NCI-H1105 (cell line): Measurements from ENCODE around the gene GGT1.
"Not testable (repeated sequence)": the region's sequence is repeated elsewhere in the genome, so short reads cannot be mapped to it uniquely, and the experiment has no call there.

Experiments
- DNase-seq: peaks from one replicate; lab custom pipeline; 2025; lab: John Stamatoyannopoulos, UW

Gene GGT1

DNA sequence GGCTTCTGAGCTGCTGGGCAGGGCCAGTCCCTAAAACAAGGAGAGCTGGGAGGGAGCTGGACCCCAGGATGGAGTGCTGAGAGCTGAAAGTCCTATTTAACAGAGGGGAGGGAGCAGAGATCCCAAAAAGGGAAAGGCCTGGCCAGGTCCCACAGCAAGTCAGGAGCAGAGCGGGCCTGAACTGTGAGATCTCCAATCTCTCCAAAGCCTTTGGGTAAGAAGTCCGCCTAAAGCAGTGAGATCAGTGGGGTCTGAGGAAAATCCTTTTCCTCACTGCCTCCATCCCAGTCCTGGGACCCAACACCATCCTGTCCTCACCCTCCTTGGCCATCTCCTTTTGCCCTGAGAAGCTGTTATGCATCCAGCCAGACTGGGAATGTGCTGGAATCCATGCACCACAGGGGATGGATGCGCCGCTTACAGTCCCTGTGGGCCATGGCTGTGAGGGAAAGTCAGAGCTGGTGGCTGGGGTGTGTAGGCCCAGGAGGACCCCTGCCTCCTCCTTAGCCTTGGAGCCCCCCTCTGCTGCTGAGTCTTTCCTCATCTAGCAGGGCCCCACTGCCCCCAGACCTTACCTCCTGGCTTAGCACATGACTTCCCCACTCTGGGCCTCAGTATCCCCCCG is 18.7 kb upstream of the GGT1 start:
- DNase-seq, result no peak

GRCh38 chr22:24584871-24585411 is 18.1 kb upstream of the GGT1 start:
- DNase-seq, result no peak

- DNase-seq, result no peak
These were observed 17.5 kb upstream of the GGT1 start for GRCh38 chr22:24585461-24585860.

GRCh38 chr22:24585927-24586546 is 17.0 kb upstream of the GGT1 start:
- DNase-seq, result no peak

GRCh38 chr22:24587251-24587650 is 15.7 kb upstream of the GGT1 start:
- no peak for DNase-seq

DNA sequence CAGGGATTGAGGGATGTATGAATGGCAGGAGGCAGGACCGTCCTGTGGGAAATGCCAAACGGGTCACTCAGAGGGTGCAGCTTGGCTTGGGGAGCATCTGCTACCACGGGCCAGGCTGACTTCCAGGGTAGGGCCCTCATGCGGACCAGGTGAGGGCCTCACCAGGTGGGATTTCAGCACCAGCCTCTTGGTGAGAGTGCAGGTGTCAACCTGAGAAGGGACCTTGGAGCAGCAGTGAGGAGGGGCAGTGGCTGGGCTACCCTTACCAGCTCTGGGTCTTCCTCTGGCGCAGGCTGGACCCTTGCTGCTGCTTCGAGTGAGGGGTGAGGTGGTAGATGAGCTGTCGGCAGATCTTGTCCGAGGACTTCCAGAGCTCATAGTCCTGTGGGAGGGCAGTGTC is 15.0 kb upstream of the GGT1 start:
- DNase-seq, result no peak

GRCh38 chr22:24588381-24588756 is 14.6 kb upstream of the GGT1 start:
- no peak for DNase-seq

GRCh38 chr22:24588757-24589481 is 14.1 kb upstream of the GGT1 start:
- no peak for DNase-seq

DNA sequence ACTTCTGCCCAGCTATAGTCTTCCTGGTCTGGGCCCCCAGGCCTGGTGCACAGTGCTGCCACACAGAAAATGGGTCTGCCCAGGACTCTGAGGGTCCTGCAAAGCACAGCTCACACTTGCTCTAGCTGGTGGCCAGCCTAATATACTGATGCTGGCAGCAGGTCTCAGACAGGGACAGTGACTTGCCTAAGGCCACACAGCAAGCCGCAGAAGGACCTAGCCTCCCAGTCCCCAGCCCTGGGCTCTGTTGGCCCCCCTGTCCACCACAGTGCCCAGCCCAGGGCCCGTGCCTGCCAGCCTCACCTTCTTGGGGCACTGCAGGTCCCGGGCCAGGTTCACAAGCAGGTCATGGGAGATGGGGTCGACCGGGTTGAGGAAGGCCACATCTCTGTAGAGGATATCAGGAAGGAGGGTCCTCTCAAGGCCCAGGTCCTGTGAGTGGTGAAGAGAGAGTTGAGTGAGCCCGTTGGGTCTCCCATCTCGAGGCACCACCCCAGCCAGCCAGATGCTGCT is 13.4 kb upstream of the GGT1 start:
- no peak for DNase-seq

DNA sequence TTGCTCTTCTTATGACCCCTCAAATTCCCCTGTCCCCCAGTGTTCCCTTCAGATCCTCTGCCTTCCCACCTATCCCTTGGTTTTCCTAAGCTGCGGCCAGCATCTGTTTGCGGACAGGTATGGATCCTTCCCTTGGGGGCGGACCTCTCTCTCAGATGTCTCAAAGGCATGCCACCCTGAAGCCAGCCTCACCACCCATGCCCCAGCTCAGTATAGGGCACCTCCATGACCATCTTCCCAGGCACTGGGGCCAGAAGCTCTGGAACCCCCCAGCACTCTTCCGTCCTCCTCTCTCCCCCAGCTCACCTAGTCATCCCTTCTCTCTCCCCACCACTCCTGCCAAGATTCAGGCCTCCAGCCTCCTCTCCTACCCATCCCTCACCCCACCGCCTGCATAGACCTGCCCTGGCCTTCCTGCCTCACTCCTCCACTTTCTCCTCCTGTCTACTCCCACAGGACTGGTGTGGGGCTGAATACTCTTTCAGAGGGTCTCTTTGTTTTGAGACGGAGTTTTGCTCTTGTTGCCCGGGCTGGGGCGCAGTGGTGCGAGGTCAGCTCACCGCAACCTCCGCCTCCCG is 12.3 kb upstream of the GGT1 start:
- DNase-seq, result no peak

GRCh38 chr22:24591286-24591830 is 11.6 kb upstream of the GGT1 start:
- DNase-seq, result no peak

DNA sequence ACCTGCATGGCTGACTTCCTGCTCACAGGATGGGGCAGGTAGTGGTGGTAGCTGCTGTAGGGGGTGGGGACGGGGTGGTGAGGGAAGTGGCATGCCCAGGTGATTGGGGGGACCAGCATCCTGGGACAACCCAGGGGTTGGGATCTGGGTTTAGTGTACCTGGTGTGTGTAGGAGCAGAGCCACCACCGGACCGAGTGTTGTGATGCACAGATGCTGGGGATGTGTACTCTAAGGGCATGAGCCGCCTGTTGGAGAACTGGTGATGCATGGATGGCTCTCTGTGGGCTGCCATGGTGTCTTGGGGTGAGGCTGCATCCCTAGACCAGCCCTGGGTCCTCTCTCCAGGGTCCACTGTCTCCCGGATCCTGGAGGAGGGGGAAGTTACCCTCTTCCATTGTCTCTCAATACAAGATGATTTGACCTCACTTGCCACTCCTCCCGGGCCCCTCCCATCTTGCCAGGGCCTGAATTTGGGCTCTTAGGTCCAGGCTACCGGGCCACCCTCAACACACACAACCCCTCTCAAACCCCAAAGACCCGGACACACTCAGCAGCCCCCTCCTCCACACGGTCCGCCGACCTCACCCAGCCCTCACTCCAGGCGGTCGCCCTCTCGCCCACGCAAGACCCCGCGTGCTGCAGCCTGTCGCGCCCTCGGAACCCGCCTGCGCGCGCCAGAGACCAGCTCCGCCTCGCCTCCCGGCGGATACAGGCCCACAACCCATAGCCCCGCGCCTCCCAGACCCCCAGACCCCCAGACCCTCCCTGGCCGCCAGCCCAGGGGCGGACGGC is 10.7 kb upstream of the GGT1 start:
- no peak for DNase-seq

DNA sequence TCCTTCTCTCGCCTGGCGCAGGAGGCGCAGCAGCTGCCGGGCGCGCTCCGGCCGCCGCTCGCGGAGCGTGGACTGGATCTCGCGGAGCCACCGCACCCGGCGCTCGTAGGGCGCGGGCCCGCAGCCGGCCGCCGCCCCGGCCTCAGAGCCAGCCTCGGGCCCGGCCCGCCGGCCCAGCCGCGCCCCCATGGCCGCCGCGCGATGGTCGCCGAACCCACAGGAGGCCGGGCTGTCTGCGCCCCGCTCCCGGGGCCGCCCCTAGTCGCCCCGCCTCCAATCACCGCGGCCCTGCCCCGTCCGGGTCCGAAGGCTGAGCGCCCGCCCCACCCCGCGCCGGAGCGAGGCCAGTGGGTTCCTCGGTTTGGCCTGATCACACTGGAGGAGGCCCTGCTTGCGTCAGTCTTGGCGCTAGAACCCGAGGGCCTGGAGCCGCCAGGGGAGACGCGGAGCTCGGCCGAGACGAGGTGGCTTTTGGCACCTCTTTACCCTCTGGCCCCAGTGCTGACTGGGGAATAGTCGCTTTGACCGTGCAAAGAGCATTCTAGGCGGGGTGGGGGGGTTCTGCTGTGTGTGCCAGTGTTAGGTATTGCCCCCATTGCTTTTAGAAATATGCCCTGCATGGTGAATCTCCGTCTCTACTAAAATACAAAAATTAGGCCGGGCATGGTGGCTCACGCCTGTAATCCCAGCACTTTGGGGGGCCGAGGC is 10.0 kb upstream of the GGT1 start, which contains the start of gene LRRC75B:
Gene LRRC75B (minus strand): TSS at position 223 of the 708 bp plus-strand sequence. CDS start 34 bp downstream, at position 189.
- peak; percentile 69 for DNase-seq

GRCh38 chr22:24593559-24593835 is 9.5 kb upstream of the GGT1 start:
- DNase-seq, result not testable (repeated sequence)

DNA sequence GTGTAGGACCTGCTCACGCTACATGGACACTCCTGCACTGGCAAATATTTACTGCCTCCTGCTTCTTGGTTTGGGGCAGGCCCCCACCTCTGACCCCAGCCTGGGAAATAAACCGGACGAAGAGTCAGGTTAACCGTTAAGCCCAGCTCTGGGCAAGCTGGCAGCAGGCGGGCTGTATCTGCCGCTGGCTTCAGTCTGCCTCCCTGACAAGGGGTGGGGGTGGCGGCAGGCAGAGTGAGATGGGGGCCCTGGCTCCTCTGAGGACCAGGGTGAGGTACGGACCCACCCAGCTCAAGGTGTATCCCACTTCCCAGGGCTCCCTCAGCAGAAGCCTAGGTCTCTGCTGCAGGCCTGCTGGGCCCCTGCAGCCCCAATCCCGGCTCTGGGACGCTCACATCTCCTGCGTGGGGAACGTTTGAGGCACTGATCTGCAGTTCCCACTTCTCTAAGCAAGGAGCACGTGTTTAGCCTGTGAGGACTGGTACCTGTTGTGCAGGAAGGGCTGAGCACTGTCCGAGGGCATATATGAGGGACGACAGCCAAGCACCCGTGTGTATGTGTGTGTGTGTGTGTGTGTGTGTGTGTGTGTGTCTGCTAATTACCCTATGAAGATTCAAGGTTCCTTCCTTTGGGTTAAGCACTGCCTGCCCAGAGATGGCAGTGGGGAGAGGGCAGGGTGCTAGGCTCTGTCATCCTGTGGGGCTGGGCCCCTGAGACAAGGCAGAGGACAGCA is 9.0 kb upstream of the GGT1 start:
- no peak for DNase-seq

- DNase-seq, result no peak
These were observed 8.3 kb upstream of the GGT1 start for GRCh38 chr22:24594569-24595120.

DNA sequence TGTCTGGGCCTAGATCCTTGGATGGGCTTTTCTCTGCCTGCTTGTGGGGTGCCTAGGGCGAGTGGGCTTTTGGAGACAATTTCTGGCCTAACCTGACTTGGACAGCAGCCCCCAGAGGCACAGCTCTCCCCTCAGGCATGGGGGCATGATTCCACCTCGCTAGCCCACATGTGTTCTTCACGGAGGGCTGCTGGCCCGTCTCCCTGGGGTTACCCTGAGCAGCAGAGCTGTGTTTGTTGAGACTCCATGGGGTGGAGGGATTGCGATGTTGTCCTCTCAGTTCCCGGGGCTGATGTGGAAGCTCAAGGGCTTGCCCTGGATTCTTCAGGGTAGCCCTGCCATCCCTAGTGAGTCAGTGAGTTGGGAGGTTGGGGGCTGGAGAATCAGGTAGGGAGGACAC is 7.8 kb upstream of the GGT1 start:
- DNase-seq, result no peak

GRCh38 chr22:24595863-24596262 is 7.1 kb upstream of the GGT1 start:
- no peak for DNase-seq

DNA sequence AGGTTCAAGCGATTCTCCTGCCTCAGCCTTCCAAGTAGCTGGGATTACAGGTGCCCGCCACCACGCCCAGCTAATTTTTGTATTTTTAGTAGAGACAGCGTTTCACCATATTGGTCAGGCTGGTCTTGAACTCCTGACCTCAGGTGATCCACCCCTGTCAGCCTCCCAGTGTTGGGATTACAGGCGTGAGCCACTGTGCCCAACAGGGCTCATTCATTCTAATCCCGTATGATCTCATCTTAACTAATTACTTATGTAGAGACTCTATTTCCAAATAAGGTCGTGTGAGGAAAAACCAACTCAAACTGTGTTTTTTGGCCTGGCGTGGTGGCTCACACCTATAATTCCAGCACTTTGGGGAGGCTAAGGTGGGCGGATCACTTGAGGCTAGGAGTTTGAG is 5.9 kb upstream of the GGT1 start:
- DNase-seq, result not testable (repeated sequence)

- DNase-seq, result no peak
These were observed 3.5 kb upstream of the GGT1 start for GRCh38 chr22:24599514-24599913.
